Natural killer cell treated with Interleukin-12 subunit alpha and Interleukin-12 subunit beta and Interleukin-15 and Interleukin-18, amount 100 ng/mL, for 72 hours (primary cell): Measurements from ENCODE around the gene MEGF11. TPM values are rescaled to one million over a fixed set of nuclear protein-coding genes. Genes with fewer than 3 reads are reported as not detected.

Experiments
- ATAC-seq, 2 donors: fragments of 150-1000 bp; cut with Tn5 transposase in 1 of 2; sonication (Bioruptor Pico), chemical (Tn5 transposase) in 1 of 2; 2 replicates each; pipeline ENCODE4 v1.10.0; 2021
- DNase-seq: peaks from one replicate; pipeline ENCODE4 v3.0.0; 2022; ENCODE audit warnings: low spot score
- H3K27ac Mint-ChIP-seq, 2 donors: 1 replicate in 1 of 2; 2 replicates in 1 of 2; pipeline ENCODE4 v1.8.0; 2022; ENCODE audit warnings: mixed read lengths in 2 of 2, mild to moderate bottlenecking in 1 of 2, moderate library complexity in 1 of 2
- H3K27me3 Mint-ChIP-seq, 2 donors: 1 replicate in 1 of 2; 2 replicates in 1 of 2; pipeline ENCODE4 v1.8.0; 2022; ENCODE audit warnings: mixed read lengths in 2 of 2
- H3K36me3 Mint-ChIP-seq: one replicate; pipeline ENCODE4 v1.8.0; 2022; ENCODE audit warnings: mixed read lengths
- H3K4me1 Mint-ChIP-seq, 2 donors: 1 replicate in 1 of 2; 2 replicates in 1 of 2; pipeline ENCODE4 v1.8.0; 2022; ENCODE audit warnings: low read depth in 2 of 2, mixed read lengths in 2 of 2, mild to moderate bottlenecking in 1 of 2
- H3K4me3 Mint-ChIP-seq: one replicate; pipeline ENCODE4 v1.8.0; 2022; ENCODE audit warnings: mixed read lengths
- H3K9me3 Mint-ChIP-seq: 2 replicates; pipeline ENCODE4 v1.8.0; 2022; ENCODE audit warnings: mixed read lengths
- total RNA-seq, 2 donors: library from RNA; stranded (reverse); gene quantifications; one replicate each; pipeline ENCODE4 v1.2.3, GENCODE V29; 2022

MEGF11 gene
- total RNA-seq, 2 donors from 2014 or later: not detected

- no peaks in the 10 kb centered on the region for H3K36me3 Mint-ChIP-seq
- H3K9me3 Mint-ChIP-seq: no peaks in the 10 kb centered on the region
- H3K27ac Mint-ChIP-seq: no peak overlapping the region
- DNase-seq (no peak), ATAC-seq (peak in 1 of 2 donors; percentile 5)
- H3K4me3 Mint-ChIP-seq: no peak overlapping the region
- H3K4me1 Mint-ChIP-seq: no peaks in the 10 kb centered on the region
- peaks cover 18% of the 10 kb centered on the region in 2 donors for H3K27me3 Mint-ChIP-seq
Measured at GRCh38 chr15:66071160-66071920, 182.2 kb downstream of the MEGF11 start.

GRCh38 chr15:66070220-66070934 is 183.2 kb downstream of the MEGF11 start:
- ATAC-seq: no peak
- Mint-ChIP-seq H3K4me1 (no peaks in the 10 kb centered on the region), H3K36me3 (no peaks in the 10 kb centered on the region), H3K27me3 (peaks cover 9 to 12% of the 10 kb centered on the region in 2 donors), H3K27ac (no peak overlapping the region), H3K9me3 (no peaks in the 10 kb centered on the region), H3K4me3 (no peak overlapping the region)
- no peak for DNase-seq

- Mint-ChIP-seq H3K27ac (no peak overlapping the region), H3K4me3 (no peak overlapping the region), H3K36me3 (no peaks in the 10 kb centered on the region), H3K4me1 (no peaks in the 10 kb centered on the region), H3K27me3 (peaks cover 8 to 15% of the 10 kb centered on the region in 2 donors), H3K9me3 (no peaks in the 10 kb centered on the region)
- DNase-seq (no peak), ATAC-seq (no peak)
Measured at GRCh38 chr15:66069751-66070150, 183.8 kb downstream of the MEGF11 start.

GRCh38 chr15:66068801-66069200 is 184.7 kb downstream of the MEGF11 start:
- Mint-ChIP-seq H3K4me3 (no peak overlapping the region), H3K27ac (no peak overlapping the region), H3K27me3 (peaks cover 6 to 15% of the 10 kb centered on the region in 2 donors), H3K9me3 (no peaks in the 10 kb centered on the region), H3K36me3 (no peaks in the 10 kb centered on the region), H3K4me1 (no peaks in the 10 kb centered on the region)
- no peak for DNase-seq
- no peak for ATAC-seq

GRCh38 chr15:66067687-66068086 is 185.9 kb downstream of the MEGF11 start:
- Mint-ChIP-seq H3K4me1 (no peaks in the 10 kb centered on the region), H3K27me3 (peaks cover 0 to 10% of the 10 kb centered on the region in 2 donors), H3K36me3 (no peaks in the 10 kb centered on the region), H3K4me3 (no peak overlapping the region), H3K9me3 (no peaks in the 10 kb centered on the region), H3K27ac (no peak overlapping the region)
- DNase-seq (no peak), ATAC-seq (no peak)

GRCh38 chr15:66066481-66066880 is 187.1 kb downstream of the MEGF11 start:
- Mint-ChIP-seq H3K4me1 (no peaks in the 10 kb centered on the region), H3K4me3 (no peak overlapping the region), H3K27me3 (peaks cover 0 to 6% of the 10 kb centered on the region in 2 donors), H3K9me3 (no peaks in the 10 kb centered on the region), H3K36me3 (no peaks in the 10 kb centered on the region), H3K27ac (no peak overlapping the region)
- no peak for ATAC-seq
- DNase-seq: no peak

- DNase-seq (no peak), ATAC-seq (no peak)
- no peaks in the 10 kb centered on the region for H3K4me1 Mint-ChIP-seq
- no peak overlapping the region for H3K4me3 Mint-ChIP-seq
- peaks cover 0 to 8% of the 10 kb centered on the region in 2 donors for H3K27me3 Mint-ChIP-seq
- no peaks in the 10 kb centered on the region for H3K36me3 Mint-ChIP-seq
- no peak overlapping the region for H3K27ac Mint-ChIP-seq
- no peaks in the 10 kb centered on the region for H3K9me3 Mint-ChIP-seq
Measured at GRCh38 chr15:66066005-66066404, 187.5 kb downstream of the MEGF11 start.

GRCh38 chr15:66065325-66065724 is 188.2 kb downstream of the MEGF11 start:
- no peaks in the 10 kb centered on the region for H3K36me3 Mint-ChIP-seq
- H3K27ac Mint-ChIP-seq: no peak overlapping the region
- H3K4me1 Mint-ChIP-seq: no peaks in the 10 kb centered on the region
- no peak overlapping the region for H3K4me3 Mint-ChIP-seq
- ATAC-seq (no peak), DNase-seq (no peak)
- H3K9me3 Mint-ChIP-seq: no peaks in the 10 kb centered on the region
- H3K27me3 Mint-ChIP-seq: peaks cover 5 to 12% of the 10 kb centered on the region in 2 donors

- H3K27me3 Mint-ChIP-seq: peaks cover 9 to 21% of the 10 kb centered on the region in 2 donors
- no peaks in the 10 kb centered on the region for H3K4me1 Mint-ChIP-seq
- DNase-seq: no peak
- no peak overlapping the region for H3K4me3 Mint-ChIP-seq
- H3K27ac Mint-ChIP-seq: no peak overlapping the region
- no peaks in the 10 kb centered on the region for H3K36me3 Mint-ChIP-seq
- H3K9me3 Mint-ChIP-seq: no peaks in the 10 kb centered on the region
- no peak for ATAC-seq
Measured at GRCh38 chr15:66063147-66063546, 190.4 kb downstream of the MEGF11 start.

GRCh38 chr15:66057089-66057488 is 196.5 kb downstream of the MEGF11 start:
- no peaks in the 10 kb centered on the region for H3K4me1 Mint-ChIP-seq
- DNase-seq (no peak), ATAC-seq (no peak)
- no peak overlapping the region for H3K4me3 Mint-ChIP-seq
- no peaks in the 10 kb centered on the region for H3K9me3 Mint-ChIP-seq
- no peaks in the 10 kb centered on the region for H3K36me3 Mint-ChIP-seq
- H3K27ac Mint-ChIP-seq: no peak overlapping the region
- peaks cover 15% of the 10 kb centered on the region in 2 donors for H3K27me3 Mint-ChIP-seq

GRCh38 chr15:66053991-66054390 is 199.6 kb downstream of the MEGF11 start:
- no peak overlapping the region for H3K4me3 Mint-ChIP-seq
- ATAC-seq (no peak), DNase-seq (no peak)
- H3K36me3 Mint-ChIP-seq: no peaks in the 10 kb centered on the region
- H3K27me3 Mint-ChIP-seq: peaks cover 7 to 14% of the 10 kb centered on the region in 2 donors
- H3K9me3 Mint-ChIP-seq: no peaks in the 10 kb centered on the region
- no peak overlapping the region for H3K27ac Mint-ChIP-seq
- H3K4me1 Mint-ChIP-seq: no peaks in the 10 kb centered on the region

- Mint-ChIP-seq H3K36me3 (no peaks in the 10 kb centered on the region), H3K9me3 (no peaks in the 10 kb centered on the region), H3K4me3 (no peak overlapping the region), H3K27ac (no peak overlapping the region), H3K27me3 (peaks cover 7 to 14% of the 10 kb centered on the region in 2 donors), H3K4me1 (no peaks in the 10 kb centered on the region)
- no peak for DNase-seq
- no peak for ATAC-seq
Measured at GRCh38 chr15:66051833-66052232, 201.7 kb downstream of the MEGF11 start.

- H3K4me3 Mint-ChIP-seq: no peak overlapping the region
- H3K9me3 Mint-ChIP-seq: no peaks in the 10 kb centered on the region
- no peak for DNase-seq
- H3K27ac Mint-ChIP-seq: no peak overlapping the region
- no peaks in the 10 kb centered on the region for H3K36me3 Mint-ChIP-seq
- ATAC-seq: no peak
- peaks cover 9 to 14% of the 10 kb centered on the region in 2 donors for H3K27me3 Mint-ChIP-seq
- H3K4me1 Mint-ChIP-seq: no peaks in the 10 kb centered on the region
Measured at GRCh38 chr15:66050264-66050663, 203.3 kb downstream of the MEGF11 start.

GRCh38 chr15:66049353-66049752 is 204.2 kb downstream of the MEGF11 start:
- no peaks in the 10 kb centered on the region for H3K9me3 Mint-ChIP-seq
- DNase-seq (no peak), ATAC-seq (no peak)
- peaks cover 8 to 9% of the 10 kb centered on the region in 2 donors for H3K27me3 Mint-ChIP-seq
- no peaks in the 10 kb centered on the region for H3K4me1 Mint-ChIP-seq
- H3K36me3 Mint-ChIP-seq: no peaks in the 10 kb centered on the region
- H3K27ac Mint-ChIP-seq: no peak overlapping the region
- no peak overlapping the region for H3K4me3 Mint-ChIP-seq
